Pulmonary artery endothelial cell (primary cell): ENCODE measurements around the gene REXO5. TPM values are rescaled to one million over a fixed set of nuclear protein-coding genes. Genes with fewer than 3 reads are reported as not detected.
A peak's percentile ranks its signal among the peaks of the same experiment; 100 is the strongest.
"Not testable (repeated sequence)": the region's sequence is repeated elsewhere in the genome, so short reads cannot be mapped to it uniquely, and the experiment has no call there.

Experiments used
- DNase-seq: peaks from one replicate; pipeline ENCODE4 v3.0.0-alpha.2; 2011; ENCODE audit warnings: low read depth, low spot score
- total RNA-seq: library from RNA; depleted of rRNA; stranded (reverse); fragments of >200 nt; gene quantifications from 2 replicates; pipeline ENCODE4 v1.2.3, GENCODE V29; 2014

REXO5 gene, protein sequence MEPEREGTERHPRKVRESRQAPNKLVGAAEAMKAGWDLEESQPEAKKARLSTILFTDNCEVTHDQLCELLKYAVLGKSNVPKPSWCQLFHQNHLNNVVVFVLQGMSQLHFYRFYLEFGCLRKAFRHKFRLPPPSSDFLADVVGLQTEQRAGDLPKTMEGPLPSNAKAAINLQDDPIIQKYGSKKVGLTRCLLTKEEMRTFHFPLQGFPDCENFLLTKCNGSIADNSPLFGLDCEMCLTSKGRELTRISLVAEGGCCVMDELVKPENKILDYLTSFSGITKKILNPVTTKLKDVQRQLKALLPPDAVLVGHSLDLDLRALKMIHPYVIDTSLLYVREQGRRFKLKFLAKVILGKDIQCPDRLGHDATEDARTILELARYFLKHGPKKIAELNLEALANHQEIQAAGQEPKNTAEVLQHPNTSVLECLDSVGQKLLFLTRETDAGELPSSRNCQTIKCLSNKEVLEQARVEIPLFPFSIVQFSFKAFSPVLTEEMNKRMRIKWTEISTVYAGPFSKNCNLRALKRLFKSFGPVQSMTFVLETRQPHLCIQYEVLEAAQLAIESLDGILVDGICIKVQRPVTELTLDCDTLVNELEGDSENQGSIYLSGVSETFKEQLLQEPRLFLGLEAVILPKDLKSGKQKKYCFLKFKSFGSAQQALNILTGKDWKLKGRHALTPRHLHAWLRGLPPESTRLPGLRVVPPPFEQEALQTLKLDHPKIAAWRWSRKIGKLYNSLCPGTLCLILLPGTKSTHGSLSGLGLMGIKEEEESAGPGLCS
- 5.5 and 6.9 TPM in 2 replicates for total RNA-seq

GRCh38 chr16:20806168-20807050 is at the start of gene REXO5, which contains the start of gene ERI2:
REXO5 (plus strand) TSS chr16:20806527; CDS start chr16:20806954, 427 bp downstream.
ERI2 (minus strand) TSS chr16:20806472; CDS start chr16:20806430, 42 bp downstream.
- peak; percentile 83 for DNase-seq

GRCh38 chr16:20760346-20760745 is 46.0 kb upstream of the REXO5 start:
- no peak for DNase-seq

DNA sequence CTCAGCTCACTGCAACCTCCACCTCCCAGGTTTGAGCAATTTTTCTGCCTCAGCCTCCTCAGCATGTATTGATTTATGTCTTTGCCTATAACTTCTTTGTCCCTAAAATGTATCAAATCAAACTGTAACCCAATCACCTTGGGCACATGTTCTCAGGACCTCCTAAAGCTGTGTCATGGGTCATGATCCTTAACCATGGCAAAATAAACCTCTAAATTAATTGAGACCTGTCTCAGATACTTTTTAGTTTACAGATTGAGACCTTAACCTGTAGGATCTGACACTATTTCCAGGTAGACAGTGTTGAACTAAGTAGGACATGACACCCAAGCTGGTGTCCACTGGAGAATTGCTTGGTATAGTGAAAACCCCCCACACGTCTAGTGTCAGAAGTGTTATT is 45.2 kb upstream of the REXO5 start:
- no peak for DNase-seq

GRCh38 chr16:20762404-20763123 is 43.8 kb upstream of the REXO5 start:
- no peak for DNase-seq

DNA sequence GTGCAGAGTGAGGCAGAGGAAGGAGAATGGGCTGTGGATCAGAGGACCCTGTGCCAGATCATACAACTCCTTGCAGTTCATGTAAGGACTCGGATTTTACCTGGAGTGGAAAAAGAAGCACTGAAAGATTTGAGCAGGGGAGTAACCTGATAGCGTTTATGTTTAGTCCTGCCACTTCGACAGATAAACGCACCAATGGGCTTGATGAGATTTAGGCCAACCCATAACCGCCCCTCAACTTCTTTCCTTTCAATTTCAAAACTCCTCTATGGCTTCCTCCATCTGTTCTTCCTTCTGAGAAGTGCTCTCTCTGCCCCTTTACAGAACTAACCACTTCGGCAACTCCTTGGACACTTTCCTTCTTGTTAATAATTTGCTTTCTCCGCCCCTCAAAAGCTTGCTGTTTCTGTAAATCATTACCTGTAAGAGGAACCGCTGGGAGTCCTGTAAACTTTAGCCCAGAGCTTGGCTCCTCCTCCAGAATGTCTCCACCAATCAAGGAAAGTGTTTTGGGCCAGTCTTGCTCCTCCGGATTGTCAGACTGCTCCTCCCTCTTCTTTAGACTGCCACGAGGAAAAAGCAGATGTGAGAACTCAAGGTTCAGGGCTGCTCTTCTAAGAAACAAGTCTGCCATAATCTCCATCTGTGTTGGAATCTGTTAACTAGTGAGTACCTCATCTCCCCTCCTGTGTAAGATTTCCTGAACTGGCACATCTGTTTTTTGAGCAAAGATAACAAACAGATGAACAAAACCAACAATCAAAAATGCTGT is 42.7 kb upstream of the REXO5 start, which contains the start of gene ACSM3:
Gene ACSM3 (plus strand): TSS at position 554 of the 772 bp plus-strand sequence. CDS start 6,021 bp downstream, outside the sequence.
- no peak for DNase-seq

GRCh38 chr16:20764448-20764847 is 41.9 kb upstream of the REXO5 start:
- DNase-seq, result not testable (repeated sequence)

GRCh38 chr16:20765732-20766131 is 40.6 kb upstream of the REXO5 start:
- DNase-seq, result no peak

GRCh38 chr16:20766294-20766693 is 40.0 kb upstream of the REXO5 start:
- no peak for DNase-seq

- no peak for DNase-seq
Observed at GRCh38 chr16:20767577-20767976, 38.8 kb upstream of the REXO5 start.

GRCh38 chr16:20768121-20768520 is 38.2 kb upstream of the REXO5 start:
- no peak for DNase-seq

- DNase-seq, result no peak
Observed at GRCh38 chr16:20768818-20769217, 37.5 kb upstream of the REXO5 start.

DNA sequence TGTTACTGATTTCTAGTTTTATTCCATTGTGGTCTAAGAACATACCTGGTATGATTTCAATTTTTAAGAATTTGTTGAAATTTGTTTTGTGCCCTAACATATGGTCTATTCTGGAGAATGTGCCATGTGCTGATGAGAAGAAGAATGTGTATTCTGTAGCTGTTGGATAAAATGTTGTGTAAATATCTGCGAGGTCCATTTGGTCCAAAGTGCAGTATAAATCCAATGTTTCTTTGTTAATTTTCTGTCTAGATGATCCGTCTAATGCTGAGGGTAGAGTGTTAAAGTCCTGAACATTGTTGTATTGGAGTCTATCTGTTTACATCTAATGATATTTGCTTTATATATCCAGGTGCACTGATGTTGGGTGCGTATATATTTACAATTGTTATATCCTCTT is 32.6 kb upstream of the REXO5 start:
- DNase-seq, result no peak

DNA sequence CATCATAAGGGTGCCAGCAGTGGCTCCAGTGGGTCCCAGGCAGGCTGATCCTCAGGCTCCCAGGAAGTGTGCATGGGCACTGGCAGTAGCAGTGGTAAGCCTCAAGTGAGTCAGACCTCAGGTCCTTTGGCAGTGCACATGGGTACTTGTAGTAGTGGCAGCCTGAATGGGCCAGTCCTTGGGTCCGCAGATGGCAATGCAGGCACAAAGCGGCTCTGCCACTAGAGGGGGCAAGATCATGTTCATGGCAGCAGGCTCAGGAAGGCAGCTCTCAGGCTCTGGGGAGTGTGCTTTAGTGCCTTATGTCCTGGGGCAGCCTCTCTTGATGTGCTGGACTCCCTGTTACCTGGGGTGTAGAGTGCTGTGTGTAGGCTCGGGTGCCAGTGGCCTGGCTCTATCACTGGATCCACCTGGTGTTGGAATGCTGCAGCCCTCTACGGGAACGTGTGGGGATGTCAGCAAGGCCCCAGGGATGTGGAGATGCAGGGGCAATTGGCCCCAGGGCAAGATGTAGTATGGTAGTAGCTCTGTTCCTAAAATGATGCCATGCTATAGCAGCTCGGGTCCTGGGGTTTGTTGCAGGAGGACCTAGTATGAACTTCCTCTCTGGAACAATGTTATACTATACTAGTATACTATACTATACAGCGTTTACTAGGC is 31.5 kb upstream of the REXO5 start:
- DNase-seq, result peak; percentile 24

GRCh38 chr16:20781697-20782096 is 24.6 kb upstream of the REXO5 start:
- DNase-seq, result no peak

DNA sequence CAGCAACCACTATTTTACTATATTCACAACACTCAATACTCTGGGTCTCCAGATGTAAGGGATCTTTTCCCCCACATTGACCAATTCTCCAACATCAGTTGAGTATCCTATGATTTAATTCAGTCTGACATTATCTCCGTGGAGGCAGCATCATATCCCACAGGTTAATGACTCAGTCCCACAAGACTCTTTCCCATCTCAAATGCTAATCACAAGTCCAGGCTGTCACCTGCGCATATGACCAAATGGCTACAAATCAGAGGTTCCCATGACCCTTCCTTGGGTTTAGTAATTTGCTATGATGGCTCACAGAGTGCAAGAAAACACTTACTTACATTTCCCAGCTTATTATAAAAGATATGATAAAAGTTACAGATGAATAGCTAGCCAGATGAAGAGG is 23.9 kb upstream of the REXO5 start:
- DNase-seq, result no peak

DNA sequence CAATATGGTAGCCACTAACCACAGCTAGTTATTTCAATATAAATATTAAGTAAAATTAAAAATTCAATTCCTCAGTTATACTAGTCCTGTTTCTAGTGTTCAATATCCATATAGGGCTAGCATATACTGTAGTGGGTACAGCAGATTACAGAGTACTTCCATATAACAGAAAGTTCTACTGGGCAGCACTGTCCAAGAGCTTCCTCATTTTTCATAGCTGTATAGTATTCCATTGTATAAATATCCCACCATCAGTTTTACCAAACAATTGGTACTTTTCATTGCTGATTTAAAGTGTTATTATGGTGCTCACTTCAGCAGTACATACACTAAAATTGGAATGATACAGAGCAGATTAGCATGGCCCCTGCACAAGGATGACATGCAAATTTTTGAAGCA is 22.1 kb upstream of the REXO5 start:
- DNase-seq, result no peak

DNA sequence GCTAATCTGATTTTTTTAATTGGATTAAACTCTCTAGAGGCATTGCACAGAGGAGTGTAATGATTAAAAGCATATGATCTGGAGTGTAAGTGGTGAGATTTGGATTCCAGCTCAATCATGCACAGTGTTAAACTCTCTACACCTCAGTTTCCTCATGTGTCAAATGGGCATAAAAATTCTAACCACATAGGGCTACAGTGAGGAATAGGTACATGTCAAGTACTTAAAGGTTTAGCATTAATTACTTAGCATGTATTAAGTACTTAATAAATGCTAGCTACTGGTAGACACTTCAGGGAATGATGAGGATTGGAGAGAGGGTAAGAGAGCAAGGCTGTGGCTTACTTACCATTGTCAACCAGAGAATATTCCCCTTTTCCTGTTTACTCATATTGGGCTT is 17.2 kb upstream of the REXO5 start:
- no peak for DNase-seq

- no peak for DNase-seq
Observed at GRCh38 chr16:20791923-20792612, 14.3 kb upstream of the REXO5 start.

GRCh38 chr16:20798364-20798763 is 8.0 kb upstream of the REXO5 start:
- DNase-seq, result no peak
